Neural crest cell (in vitro differentiated cells): ENCODE data around the gene FSIP1. TPM values are rescaled to one million over a fixed set of nuclear protein-coding genes. Genes with fewer than 3 reads are reported as not detected.
A peak's percentile ranks its signal among the peaks of the same experiment; 100 is the strongest.

ENCODE experiments used
- DNase-seq: peaks from one replicate; pipeline ENCODE4 v3.0.0; 2021; ENCODE audit warnings: low read depth, mixed read lengths, low spot score
- H3K27ac Mint-ChIP-seq: one replicate; pipeline ENCODE4 v1.8.0; 2021; ENCODE audit warnings: mild to moderate bottlenecking, mixed read lengths; ENCODE audit not compliant: unreplicated experiment
- H3K27me3 Mint-ChIP-seq: 2 replicates; pipeline ENCODE4 v1.8.0; 2021; ENCODE audit warnings: low read depth, mild to moderate bottlenecking, mixed read lengths
- H3K36me3 Mint-ChIP-seq: 2 replicates; pipeline ENCODE4 v1.8.0; 2021; ENCODE audit warnings: low read depth, mild to moderate bottlenecking, mixed read lengths
- H3K4me1 Mint-ChIP-seq: 2 replicates; pipeline ENCODE4 v1.8.0; 2021; ENCODE audit warnings: mixed read lengths
- H3K4me3 Mint-ChIP-seq: one replicate; pipeline ENCODE4 v1.8.0; 2021; ENCODE audit warnings: mild to moderate bottlenecking, mixed read lengths
- H3K9me3 Mint-ChIP-seq: 2 replicates; pipeline ENCODE4 v1.8.0; 2021; ENCODE audit warnings: mixed read lengths
- CTCF ChIP-seq: fragments of 200-600 bp; sonication (generic); conservative IDR thresholded peaks from 2 replicates; pipeline ENCODE4 v1.5.0; 2021; ENCODE audit warnings: antibody characterized with exemption, mild to moderate bottlenecking
- total RNA-seq: library from RNA; stranded (reverse); gene quantifications from 2 replicates; pipeline ENCODE4 v1.2.1, GENCODE V29; 2021

Gene FSIP1
- total RNA-seq, 1 donor from 2014 or later = 8.1 TPM

- H3K27me3 Mint-ChIP-seq = peaks cover 13% of the 10 kb centered on the region
- TF ChIP-seq CTCF = no peak
- no peak for DNase-seq
- H3K4me3 Mint-ChIP-seq = peak overlapping the region; percentile 42
- no peak overlapping the region for H3K27ac Mint-ChIP-seq
- peaks cover 5% of the 10 kb centered on the region for H3K36me3 Mint-ChIP-seq
- no peaks in the 10 kb centered on the region for H3K9me3 Mint-ChIP-seq
- H3K4me1 Mint-ChIP-seq = peaks cover 25% of the 10 kb centered on the region
Measured at GRCh38 chr15:39584662-39585388, 197.8 kb downstream of the FSIP1 start.

- no peak for DNase-seq
- H3K27me3 Mint-ChIP-seq = peaks cover 18% of the 10 kb centered on the region
- peak overlapping the region; percentile 76 for H3K27ac Mint-ChIP-seq
- H3K9me3 Mint-ChIP-seq = no peaks in the 10 kb centered on the region
- peaks cover 31% of the 10 kb centered on the region for H3K4me1 Mint-ChIP-seq
- peaks cover 5% of the 10 kb centered on the region for H3K36me3 Mint-ChIP-seq
- no peak for TF ChIP-seq CTCF
- H3K4me3 Mint-ChIP-seq = peak overlapping the region; percentile 62
Measured at GRCh38 chr15:39584266-39584659, 198.4 kb downstream of the FSIP1 start.

- H3K4me1 Mint-ChIP-seq = peaks cover 34% of the 10 kb centered on the region
- H3K27ac Mint-ChIP-seq = peak overlapping the region; percentile 76
- H3K36me3 Mint-ChIP-seq = peaks cover 5% of the 10 kb centered on the region
- DNase-seq = no peak
- H3K9me3 Mint-ChIP-seq = no peaks in the 10 kb centered on the region
- peaks cover 23% of the 10 kb centered on the region for H3K27me3 Mint-ChIP-seq
- TF ChIP-seq CTCF = peak; percentile 39
- H3K4me3 Mint-ChIP-seq = peak overlapping the region; percentile 62
Measured at GRCh38 chr15:39583596-39584265, 198.9 kb downstream of the FSIP1 start.

GRCh38 chr15:39582977-39583595, 199.6 kb downstream of the FSIP1 start:
- Mint-ChIP-seq H3K9me3 (no peaks in the 10 kb centered on the region), H3K27me3 (peaks cover 23% of the 10 kb centered on the region), H3K4me1 (peaks cover 34% of the 10 kb centered on the region), H3K36me3 (peaks cover 5% of the 10 kb centered on the region), H3K27ac (no peak overlapping the region), H3K4me3 (peak overlapping the region; percentile 62)
- no peak for DNase-seq
- TF ChIP-seq CTCF = no peak

GRCh38 chr15:39582286-39582976, 200.2 kb downstream of the FSIP1 start:
- Mint-ChIP-seq H3K27me3 (peaks cover 23% of the 10 kb centered on the region), H3K9me3 (no peaks in the 10 kb centered on the region), H3K4me3 (peak overlapping the region; percentile 41), H3K4me1 (peaks cover 34% of the 10 kb centered on the region), H3K36me3 (peaks cover 5% of the 10 kb centered on the region), H3K27ac (no peak overlapping the region)
- no peak for TF ChIP-seq CTCF
- DNase-seq = no peak
